Measurements from ENCODE around the gene EXOC3L2.

Gene EXOC3L2

GRCh38 chr19:45249261-45250033 is 4.2 kb upstream of the EXOC3L2 start:
- no peaks in the 10 kb centered on the region for H3K36me3 ChIP-seq (ENCODE audit: low read length)
- no peak overlapping the region for H3K9ac ChIP-seq (ENCODE audit: low read length)
- H2AFZ ChIP-seq (ENCODE audit: low read depth, low read length, severe bottlenecking), result no peak overlapping the region
- no peaks in the 10 kb centered on the region for H3K9me2 ChIP-seq (replicated peaks; ENCODE audit: insufficient read depth, low read length)
- no peak overlapping the region for H3K27ac ChIP-seq (ENCODE audit: low read depth, low read length)
- H3F3A ChIP-seq (ENCODE audit: insufficient read depth), result 0 out of 2 replicates have a peak, but pooled peaks cover 4% of the 10 kb centered on the region
- no peaks in the 10 kb centered on the region for H3K9me3 ChIP-seq (ENCODE audit: insufficient read depth, low read length)
- no peaks in the 10 kb centered on the region for H4K20me1 ChIP-seq (ENCODE audit: low read depth, low read length)
- no peaks in the 10 kb centered on the region for H3K79me2 ChIP-seq (ENCODE audit: insufficient read depth, low read length)
- TF ChIP-seq EZH2phosphoT487 (conservative IDR thresholded peaks at IDR 0.05; ENCODE audit: low read length), result no peak
- TF ChIP-seq CTCF (IDR thresholded peaks at IDR 0.05; ENCODE audit: insufficient read depth, low read length, poor library complexity, severe bottlenecking), result no peak
- H3K27me3 ChIP-seq (ENCODE audit: low read length), result no peaks in the 10 kb centered on the region
- no peak overlapping the region for H3K4me2 ChIP-seq (ENCODE audit: low read depth, low read length, poor library complexity, severe bottlenecking)
- H3K4me3 ChIP-seq (ENCODE audit: insufficient read depth, low read length, poor library complexity, severe bottlenecking), result no peak overlapping the region

- no peaks in the 10 kb centered on the region for H3K36me3 ChIP-seq (ENCODE audit: low read length)
Observed at GRCh38 chr19:45247136-45247535, 1.9 kb upstream of the EXOC3L2 start.

GRCh38 chr19:45245826-45246225 is 619 bp upstream of the EXOC3L2 start:
- H3K4me2 ChIP-seq (ENCODE audit: low read depth, low read length, poor library complexity, severe bottlenecking), result no peak overlapping the region
- no peak overlapping the region for H3K9ac ChIP-seq (ENCODE audit: low read length)
- no peak overlapping the region for H2AFZ ChIP-seq (ENCODE audit: low read depth, low read length, severe bottlenecking)

More at GRCh38 chr19:45247136-45247535, 1.9 kb upstream of the EXOC3L2 start:
- H3K27ac ChIP-seq (ENCODE audit: low read depth, low read length), result no peak overlapping the region
- TF ChIP-seq CTCF (IDR thresholded peaks at IDR 0.05; ENCODE audit: insufficient read depth, low read length, poor library complexity, severe bottlenecking), result no peak
- no peaks in the 10 kb centered on the region for H3K9me3 ChIP-seq (ENCODE audit: insufficient read depth, low read length)
- no peaks in the 10 kb centered on the region for H4K20me1 ChIP-seq (ENCODE audit: low read depth, low read length)
- no peaks in the 10 kb centered on the region for H3K9me2 ChIP-seq (replicated peaks; ENCODE audit: insufficient read depth, low read length)
- no peak overlapping the region for H3K4me3 ChIP-seq (ENCODE audit: insufficient read depth, low read length, poor library complexity, severe bottlenecking)
- no peaks in the 10 kb centered on the region for H3K27me3 ChIP-seq (ENCODE audit: low read length)
- H3K4me2 ChIP-seq (ENCODE audit: low read depth, low read length, poor library complexity, severe bottlenecking), result no peak overlapping the region
- H3K79me2 ChIP-seq (ENCODE audit: insufficient read depth, low read length), result no peaks in the 10 kb centered on the region
- no peak overlapping the region for H3K9ac ChIP-seq (ENCODE audit: low read length)
- no peak overlapping the region for H2AFZ ChIP-seq (ENCODE audit: low read depth, low read length, severe bottlenecking)
- H3F3A ChIP-seq (ENCODE audit: insufficient read depth), result 0 out of 2 replicates have a peak, but pooled peaks cover 4% of the 10 kb centered on the region

More at GRCh38 chr19:45245826-45246225, 619 bp upstream of the EXOC3L2 start:
- Histone ChIP-seq H3K27ac (ENCODE audit: low read depth, low read length) (no peak overlapping the region), H3K27me3 (ENCODE audit: low read length) (no peaks in the 10 kb centered on the region), H3K9me3 (ENCODE audit: insufficient read depth, low read length) (no peaks in the 10 kb centered on the region), H3K79me2 (ENCODE audit: insufficient read depth, low read length) (no peaks in the 10 kb centered on the region), H3K9me2 (replicated peaks; ENCODE audit: insufficient read depth, low read length) (no peaks in the 10 kb centered on the region), H3K36me3 (ENCODE audit: low read length) (no peaks in the 10 kb centered on the region), H4K20me1 (ENCODE audit: low read depth, low read length) (no peaks in the 10 kb centered on the region), H3K4me3 (ENCODE audit: insufficient read depth, low read length, poor library complexity, severe bottlenecking) (no peak overlapping the region), H3F3A (ENCODE audit: insufficient read depth) (0 out of 2 replicates have a peak, but pooled peaks cover 4% of the 10 kb centered on the region)
- TF ChIP-seq EZH2phosphoT487 (conservative IDR thresholded peaks at IDR 0.05; ENCODE audit: low read length) (no peak), CTCF (IDR thresholded peaks at IDR 0.05; ENCODE audit: insufficient read depth, low read length, poor library complexity, severe bottlenecking) (no peak)

Measured in SU-DHL-6 (cell line).